M059J (cell line): ENCODE data around the gene CALR3. TPM values are rescaled to one million over a fixed set of nuclear protein-coding genes. Genes with fewer than 3 reads are reported as not detected.

ENCODE experiments used
- DNase-seq: peaks from one replicate; pipeline ENCODE4 v3.0.0-alpha.2; 2012; ENCODE audit warnings: low read depth
- total RNA-seq: library from RNA; depleted of rRNA; stranded (reverse); fragments of >200 nt; shearing (Covaris generic); gene quantifications from 2 replicates; pipeline ENCODE4 v1.2.3, GENCODE V29; 2014; rRNA removed

The CALR3 gene
- total RNA-seq, 1 experiment from 2014 or later, result not detected

DNA sequence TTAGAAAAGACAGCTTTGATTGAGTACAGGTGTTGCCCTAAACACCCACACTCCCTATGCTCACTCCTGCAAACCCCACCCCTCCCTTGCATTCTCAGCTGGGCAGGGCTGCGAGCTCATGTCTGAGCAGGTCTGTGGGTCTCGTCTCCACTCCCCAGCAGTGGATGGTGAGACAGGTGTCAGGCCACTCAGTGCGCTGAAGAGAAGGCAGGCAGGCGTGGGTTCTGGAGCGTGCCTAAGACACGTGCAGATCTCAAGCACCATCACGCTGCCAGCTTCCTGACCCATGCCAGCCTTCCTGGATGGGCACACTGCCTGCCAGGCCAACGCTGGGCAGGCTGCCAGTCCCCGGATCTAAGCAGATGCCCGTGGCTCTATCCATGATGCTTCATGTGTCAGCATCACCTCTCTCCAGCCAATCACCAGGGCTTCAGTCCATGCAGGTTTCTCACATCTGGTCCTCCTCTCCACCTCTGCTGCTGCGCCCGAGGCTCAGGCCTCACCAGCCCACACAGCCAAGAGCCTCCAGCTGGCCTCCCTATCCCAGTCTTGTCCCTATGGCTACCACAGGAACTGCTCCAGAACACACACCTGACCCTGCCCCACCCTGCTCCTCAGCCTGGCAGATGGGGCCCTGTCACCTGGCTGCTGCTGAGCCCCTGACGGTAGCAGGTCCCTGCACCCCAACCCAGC is 66.8 kb downstream of the CALR3 start:
- peak; percentile 12 for DNase-seq

Other genes starting within 250 kb of the CALR3 start
- gene KLF2, start 171.3 kb downstream of the CALR3 start, total RNA-seq, result 3.1 and 4.0 TPM in 2 replicates
- 4.1 and 6.3 TPM in 2 replicates for gene EPS15L1, start 24.2 kb downstream of the CALR3 start, total RNA-seq
- gene C19orf44, start 227 bp upstream of the CALR3 start, total RNA-seq, result 3.7 and 4.1 TPM in 2 replicates
- gene CHERP, start 46.3 kb upstream of the CALR3 start, total RNA-seq, result 4.5 and 7.5 TPM in 2 replicates
- gene SLC35E1, start 76.2 kb upstream of the CALR3 start, total RNA-seq, result 35.7 and 43.5 TPM in 2 replicates
- gene MED26, start 132.0 kb upstream of the CALR3 start, total RNA-seq, result 4.0 and 9.2 TPM in 2 replicates
- gene SMIM7, start 164.0 kb upstream of the CALR3 start, total RNA-seq, result 135 and 174 TPM in 2 replicates
- gene TMEM38A, start 165.0 kb upstream of the CALR3 start, total RNA-seq, result 3.5 and 8.2 TPM in 2 replicates
- gene NWD1, start 223.7 kb upstream of the CALR3 start, total RNA-seq, result not detected in 2 replicates